HUES64 (cell line): ENCODE measurements around the gene POPDC2.

ENCODE experiments used
- H3K27ac ChIP-seq: 2 replicates; pipeline ENCODE4 v1.7.0; 2013; ENCODE audit warnings: low read depth, low read length, inconsistent platforms
- H3K27me3 ChIP-seq: 2 replicates; pipeline ENCODE4 v1.6.1; 2013; ENCODE audit warnings: mild to moderate bottlenecking, low read length; ENCODE audit not compliant: insufficient read depth
- H3K36me3 ChIP-seq: 2 replicates; pipeline ENCODE4 v1.6.1; 2013; ENCODE audit warnings: mild to moderate bottlenecking, low read length; ENCODE audit not compliant: insufficient read depth
- H3K4me1 ChIP-seq: 2 replicates; pipeline ENCODE4 v1.6.1; 2013; ENCODE audit warnings: mild to moderate bottlenecking, low read length, moderate library complexity; ENCODE audit not compliant: insufficient read depth
- H3K4me3 ChIP-seq: 2 replicates; pipeline ENCODE4 v1.5.1; 2013; ENCODE audit warnings: mild to moderate bottlenecking, low read length, moderate library complexity
- H3K9ac ChIP-seq: 2 replicates; pipeline ENCODE4 v1.6.1; 2013; ENCODE audit warnings: mild to moderate bottlenecking, low read depth, low read length
- H3K9me3 ChIP-seq: 2 replicates; pipeline ENCODE4 v1.6.1; 2013; ENCODE audit warnings: low read depth, low read length; ENCODE audit not compliant: insufficient read depth
- WGBS: fragments of 150-250, 120-280 bp; methylation state at CpG from one replicate; pipeline ENCODE4 v1.1.7; 2013; ENCODE audit warnings: missing lambda C conversion rate; 5-methylcytosine and 5-hydroxymethylcytosine counted together

POPDC2 gene

GRCh38 chr3:119636249-119636648, 24.1 kb downstream of the POPDC2 start:
- Histone ChIP-seq H3K4me1 (no peaks in the 10 kb centered on the region), H3K9ac (no peak overlapping the region), H3K36me3 (no peaks in the 10 kb centered on the region), H3K4me3 (no peak overlapping the region), H3K27ac (no peak overlapping the region), H3K9me3 (no peaks in the 10 kb centered on the region), H3K27me3 (no peaks in the 10 kb centered on the region)
- 100% methylated on average over 1 of the region's 1 CpG for WGBS

GRCh38 chr3:119635719-119636118, 24.7 kb downstream of the POPDC2 start:
- H3K9ac ChIP-seq: no peak overlapping the region
- H3K4me1 ChIP-seq: no peaks in the 10 kb centered on the region

GRCh38 chr3:119632829-119633228, 27.6 kb downstream of the POPDC2 start:
- H3K27ac ChIP-seq: no peak overlapping the region
- H3K4me3 ChIP-seq: no peak overlapping the region
- H3K4me1 ChIP-seq: no peaks in the 10 kb centered on the region
- H3K9ac ChIP-seq: no peak overlapping the region
- H3K27me3 ChIP-seq: no peaks in the 10 kb centered on the region
- WGBS: 69% methylated on average over 4 of the region's 4 CpGs
- no peaks in the 10 kb centered on the region for H3K9me3 ChIP-seq
- no peaks in the 10 kb centered on the region for H3K36me3 ChIP-seq

More at GRCh38 chr3:119635719-119636118, 24.7 kb downstream of the POPDC2 start:
- whole genome bisulfite sequencing: 95% methylated on average over 10 of the region's 10 CpGs
- Histone ChIP-seq H3K27ac (no peak overlapping the region), H3K27me3 (no peaks in the 10 kb centered on the region), H3K4me3 (no peak overlapping the region), H3K36me3 (no peaks in the 10 kb centered on the region), H3K9me3 (no peaks in the 10 kb centered on the region)

- 99% methylated on average over 4 of the region's 4 CpGs for WGBS
Measured at GRCh38 chr3:119632216-119632615, 28.2 kb downstream of the POPDC2 start.

GRCh38 chr3:119631516-119631915, 28.9 kb downstream of the POPDC2 start:
- WGBS: 91% methylated on average over 3 of the region's 3 CpGs
- Histone ChIP-seq H3K36me3 (no peaks in the 10 kb centered on the region), H3K9me3 (no peaks in the 10 kb centered on the region), H3K4me3 (no peak overlapping the region), H3K4me1 (no peaks in the 10 kb centered on the region), H3K27ac (no peak overlapping the region), H3K27me3 (no peaks in the 10 kb centered on the region), H3K9ac (no peak overlapping the region)

More at GRCh38 chr3:119632216-119632615, 28.2 kb downstream of the POPDC2 start:
- Histone ChIP-seq H3K4me3 (no peak overlapping the region), H3K4me1 (no peaks in the 10 kb centered on the region), H3K9me3 (no peaks in the 10 kb centered on the region), H3K36me3 (no peaks in the 10 kb centered on the region), H3K9ac (no peak overlapping the region), H3K27me3 (no peaks in the 10 kb centered on the region), H3K27ac (no peak overlapping the region)

- WGBS: 96% methylated on average over 7 of the region's 7 CpGs
- Histone ChIP-seq H3K9me3 (no peaks in the 10 kb centered on the region), H3K4me3 (no peak overlapping the region), H3K27me3 (no peaks in the 10 kb centered on the region), H3K9ac (no peak overlapping the region), H3K27ac (no peak overlapping the region), H3K4me1 (0 out of 2 replicates have a peak, but pooled peaks cover 2% of the 10 kb centered on the region), H3K36me3 (no peaks in the 10 kb centered on the region)
Measured at GRCh38 chr3:119630880-119631329, 29.5 kb downstream of the POPDC2 start.

- H3K27me3 ChIP-seq: no peaks in the 10 kb centered on the region
- H3K4me1 ChIP-seq: 0 out of 2 replicates have a peak, but pooled peaks cover 2% of the 10 kb centered on the region
- no peak overlapping the region for H3K9ac ChIP-seq
- WGBS: 92% methylated on average over 7 of the region's 8 CpGs
- no peak overlapping the region for H3K4me3 ChIP-seq
- H3K27ac ChIP-seq: no peak overlapping the region
- no peaks in the 10 kb centered on the region for H3K36me3 ChIP-seq
- no peaks in the 10 kb centered on the region for H3K9me3 ChIP-seq
Measured at GRCh38 chr3:119630128-119630879, 30.1 kb downstream of the POPDC2 start.

- Histone ChIP-seq H3K27me3 (no peaks in the 10 kb centered on the region), H3K4me3 (no peak overlapping the region), H3K9ac (no peak overlapping the region), H3K36me3 (no peaks in the 10 kb centered on the region), H3K9me3 (no peaks in the 10 kb centered on the region), H3K27ac (no peak overlapping the region), H3K4me1 (0 out of 2 replicates have a peak, but pooled peaks cover 2% of the 10 kb centered on the region)
- WGBS: 100% methylated on average over 1 of the region's 1 CpG
Measured at GRCh38 chr3:119628816-119629445, 31.5 kb downstream of the POPDC2 start.

GRCh38 chr3:119628390-119628789, 32.0 kb downstream of the POPDC2 start:
- Histone ChIP-seq H3K36me3 (no peaks in the 10 kb centered on the region), H3K27ac (no peak overlapping the region), H3K27me3 (no peaks in the 10 kb centered on the region), H3K4me3 (no peak overlapping the region), H3K9me3 (no peaks in the 10 kb centered on the region), H3K4me1 (0 out of 2 replicates have a peak, but pooled peaks cover 2% of the 10 kb centered on the region), H3K9ac (no peak overlapping the region)
- 96% methylated on average over 4 of the region's 4 CpGs for WGBS

- Histone ChIP-seq H3K4me3 (no peak overlapping the region), H3K9ac (no peak overlapping the region), H3K4me1 (0 out of 2 replicates have a peak, but pooled peaks cover 2% of the 10 kb centered on the region)
Measured at GRCh38 chr3:119627461-119627860, 32.9 kb downstream of the POPDC2 start.

GRCh38 chr3:119626196-119626595, 34.2 kb downstream of the POPDC2 start:
- 0 out of 2 replicates have a peak, but pooled peaks cover 2% of the 10 kb centered on the region for H3K4me1 ChIP-seq
- H3K9ac ChIP-seq: no peak overlapping the region
- no peaks in the 10 kb centered on the region for H3K9me3 ChIP-seq
- H3K4me3 ChIP-seq: no peak overlapping the region
- 71% methylated on average over 1 of the region's 1 CpG for WGBS
- no peaks in the 10 kb centered on the region for H3K36me3 ChIP-seq
- no peak overlapping the region for H3K27ac ChIP-seq
- H3K27me3 ChIP-seq: no peaks in the 10 kb centered on the region

More at GRCh38 chr3:119627461-119627860, 32.9 kb downstream of the POPDC2 start:
- Histone ChIP-seq H3K27me3 (no peaks in the 10 kb centered on the region), H3K27ac (no peak overlapping the region), H3K36me3 (no peaks in the 10 kb centered on the region), H3K9me3 (no peaks in the 10 kb centered on the region)
- WGBS: 84% methylated on average over 8 of the region's 8 CpGs
